Astrocyte of the cerebellum (primary cell): Measurements from ENCODE around the gene TEX51.

Source experiments
- DNase-seq: peaks from one replicate; pipeline ENCODE4 v3.0.0-alpha.2; 2011; ENCODE audit warnings: low read depth
- H3K4me3 ChIP-seq: 2 replicates; pipeline ENCODE4 v1.5.1; 2011; ENCODE audit warnings: mild to moderate bottlenecking, low read depth, low read length, moderate library complexity
- in situ Hi-C: cut with HindIII; loops from 2 replicates; pipeline ENCODE4 v1.10.0; 2017; ENCODE audit warnings: low sequenced_read_pairs
- TF ChIP-seq, protein P1 (sequence below): IDR thresholded peaks from 2 replicates; pipeline ENCODE4 v1.5.1; 2012; ENCODE audit warnings: low read length, low read depth, moderate library complexity, mild to moderate bottlenecking; ENCODE audit errors: missing control alignments

TEX51 gene

DNA sequence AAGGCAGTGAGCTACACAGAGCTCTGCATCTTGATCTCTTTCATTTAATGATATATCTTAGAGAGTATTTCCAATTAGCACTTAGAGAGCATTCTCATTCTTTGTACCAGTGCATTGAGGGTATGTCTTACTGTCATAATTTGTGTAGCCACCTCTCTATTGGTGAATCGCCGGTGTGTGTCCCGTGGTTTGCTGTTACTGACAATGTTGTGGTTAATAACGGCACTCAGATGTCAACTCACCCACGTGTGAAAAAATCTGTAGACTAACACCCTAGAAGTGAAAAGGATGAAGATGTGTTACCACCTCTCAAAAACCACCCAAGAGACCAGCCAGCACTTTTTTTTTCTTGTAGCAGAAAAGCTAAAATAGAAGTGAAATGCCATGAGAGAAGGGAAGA, 37.1 kb downstream of the TEX51 start:
- no peak for DNase-seq
- in situ Hi-C loops, result no loop called here
- H3K4me3 ChIP-seq, result no peak overlapping the region
- TF ChIP-seq, protein P1, sequence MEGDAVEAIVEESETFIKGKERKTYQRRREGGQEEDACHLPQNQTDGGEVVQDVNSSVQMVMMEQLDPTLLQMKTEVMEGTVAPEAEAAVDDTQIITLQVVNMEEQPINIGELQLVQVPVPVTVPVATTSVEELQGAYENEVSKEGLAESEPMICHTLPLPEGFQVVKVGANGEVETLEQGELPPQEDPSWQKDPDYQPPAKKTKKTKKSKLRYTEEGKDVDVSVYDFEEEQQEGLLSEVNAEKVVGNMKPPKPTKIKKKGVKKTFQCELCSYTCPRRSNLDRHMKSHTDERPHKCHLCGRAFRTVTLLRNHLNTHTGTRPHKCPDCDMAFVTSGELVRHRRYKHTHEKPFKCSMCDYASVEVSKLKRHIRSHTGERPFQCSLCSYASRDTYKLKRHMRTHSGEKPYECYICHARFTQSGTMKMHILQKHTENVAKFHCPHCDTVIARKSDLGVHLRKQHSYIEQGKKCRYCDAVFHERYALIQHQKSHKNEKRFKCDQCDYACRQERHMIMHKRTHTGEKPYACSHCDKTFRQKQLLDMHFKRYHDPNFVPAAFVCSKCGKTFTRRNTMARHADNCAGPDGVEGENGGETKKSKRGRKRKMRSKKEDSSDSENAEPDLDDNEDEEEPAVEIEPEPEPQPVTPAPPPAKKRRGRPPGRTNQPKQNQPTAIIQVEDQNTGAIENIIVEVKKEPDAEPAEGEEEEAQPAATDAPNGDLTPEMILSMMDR, result no peak

DNA sequence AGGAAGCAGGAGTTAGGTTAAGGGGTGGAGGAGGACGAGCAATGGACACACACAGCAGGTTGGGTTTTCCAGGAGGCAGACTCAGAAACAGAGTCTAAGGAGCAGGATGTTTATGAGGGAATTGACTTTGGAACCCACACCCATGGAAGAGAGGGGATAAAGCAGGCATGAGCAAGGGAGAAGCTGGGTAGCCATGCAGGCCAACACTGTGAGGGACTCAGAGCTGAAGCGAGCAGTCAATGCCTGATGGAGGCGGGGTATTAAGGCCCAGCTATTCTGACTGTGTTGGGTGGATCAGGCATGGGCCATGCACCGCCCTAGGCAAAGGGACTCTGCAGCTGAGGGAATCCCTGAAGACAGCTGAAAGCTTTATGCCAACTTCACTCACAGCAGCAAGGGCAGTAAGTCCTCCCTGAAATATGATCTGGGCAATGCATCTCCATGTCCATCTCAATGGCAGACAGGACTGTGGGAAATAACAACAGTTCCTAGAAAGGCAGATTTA, 37.6 kb downstream of the TEX51 start:
- no peak overlapping the region for H3K4me3 ChIP-seq
- no peak for DNase-seq
- in situ Hi-C loops, result no loop called here
- TF ChIP-seq, protein P1, result no peak

DNA sequence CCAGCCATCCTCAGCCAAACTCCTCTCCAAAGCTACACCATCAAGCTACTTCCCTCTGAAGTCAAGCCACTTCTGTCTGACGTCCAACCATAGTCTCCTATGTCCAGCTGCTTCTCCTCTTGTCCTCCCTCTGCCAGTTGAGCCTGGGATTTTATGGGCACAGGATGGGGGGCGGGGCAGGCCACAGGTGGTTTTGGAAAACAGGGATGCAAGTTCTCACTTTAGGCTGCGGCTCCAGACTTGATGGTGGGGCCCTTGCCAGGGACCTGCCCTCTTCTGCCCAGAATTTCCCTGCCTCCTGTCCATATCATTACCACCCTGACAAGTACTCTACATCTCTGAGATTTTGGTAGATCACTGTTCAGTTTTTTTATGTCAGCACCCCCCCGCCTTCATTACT, 41.6 kb downstream of the TEX51 start:
- TF ChIP-seq, protein P1, result no peak
- in situ Hi-C loops, result no loop called here
- H3K4me3 ChIP-seq, result no peak overlapping the region
- no peak for DNase-seq

DNA sequence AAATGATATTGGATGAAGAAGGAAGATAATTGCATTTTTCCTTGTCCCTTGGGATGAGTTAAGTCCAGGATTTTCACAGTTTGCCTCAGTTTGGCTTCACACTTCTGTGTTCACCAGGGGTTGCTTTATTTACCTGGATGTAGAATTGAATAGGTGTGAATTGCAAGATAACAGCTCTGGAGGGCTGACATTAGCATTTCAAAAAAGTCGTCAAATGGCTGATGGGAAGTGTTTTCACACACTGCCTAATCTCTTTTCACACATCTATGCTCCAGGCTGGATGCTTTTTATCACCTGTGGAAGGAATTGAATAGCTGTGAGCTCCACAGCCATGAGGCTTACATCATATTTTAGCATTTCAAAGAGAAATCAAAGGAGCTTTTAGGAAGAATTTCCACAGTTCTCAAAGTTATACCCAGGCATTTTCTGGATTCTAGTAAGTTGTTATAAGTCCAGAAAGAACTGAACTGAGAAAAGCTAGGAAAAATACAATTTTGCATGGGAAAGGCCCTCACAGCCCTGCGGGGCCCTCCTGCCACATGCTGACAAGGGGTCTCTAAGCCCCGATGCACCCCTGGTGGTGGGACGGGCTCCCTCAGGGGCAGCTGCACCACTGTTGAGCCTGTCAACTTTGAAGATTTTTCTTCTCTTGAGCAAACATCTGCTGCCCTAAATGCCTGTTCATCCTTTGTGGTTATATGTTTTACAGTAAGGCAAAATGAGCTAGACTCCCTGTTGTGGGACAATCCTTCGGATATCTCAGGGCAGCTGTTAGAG, 43.9 kb downstream of the TEX51 start:
- TF ChIP-seq, protein P1, result no peak
- DNase-seq, result no peak
- H3K4me3 ChIP-seq, result no peak overlapping the region
- in situ Hi-C loops, result no loop called here

DNA sequence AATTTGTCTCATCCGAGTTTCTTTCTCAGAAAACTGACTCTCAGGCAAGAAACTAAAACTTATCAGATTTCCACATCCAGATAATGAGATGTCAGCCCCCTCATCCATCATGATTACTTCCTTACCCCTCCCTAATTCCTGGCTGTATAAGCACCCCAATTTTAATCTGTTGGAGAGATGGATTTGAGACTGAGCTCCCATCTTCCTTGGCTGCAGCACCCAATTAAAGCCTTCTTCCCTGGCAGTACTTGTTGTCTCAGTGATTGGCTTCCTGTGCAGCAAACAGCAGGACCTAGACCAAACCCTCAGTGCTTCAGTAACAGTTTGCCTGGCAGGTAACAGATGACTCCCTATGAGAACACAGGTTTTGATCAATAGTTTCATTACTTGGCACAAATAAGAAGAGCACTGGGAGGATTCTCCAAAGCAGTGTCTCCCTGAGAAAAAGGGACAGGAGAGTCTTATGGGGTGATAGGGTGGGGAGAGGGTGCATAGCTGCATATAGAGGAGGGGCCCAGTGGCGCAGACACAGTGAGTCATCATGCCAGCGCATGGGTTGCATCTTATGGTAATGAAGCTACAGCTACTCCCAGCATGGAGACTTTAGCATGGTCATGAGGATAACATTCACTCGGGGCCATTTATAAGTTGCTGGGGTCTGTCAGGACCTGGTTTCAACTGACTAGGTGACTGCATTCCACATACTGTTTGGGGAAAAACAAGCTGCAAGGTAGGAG, 45.1 kb downstream of the TEX51 start:
- TF ChIP-seq, protein P1, result no peak
- in situ Hi-C loops, result no loop called here
- H3K4me3 ChIP-seq, result no peak overlapping the region
- DNase-seq, result no peak

DNA sequence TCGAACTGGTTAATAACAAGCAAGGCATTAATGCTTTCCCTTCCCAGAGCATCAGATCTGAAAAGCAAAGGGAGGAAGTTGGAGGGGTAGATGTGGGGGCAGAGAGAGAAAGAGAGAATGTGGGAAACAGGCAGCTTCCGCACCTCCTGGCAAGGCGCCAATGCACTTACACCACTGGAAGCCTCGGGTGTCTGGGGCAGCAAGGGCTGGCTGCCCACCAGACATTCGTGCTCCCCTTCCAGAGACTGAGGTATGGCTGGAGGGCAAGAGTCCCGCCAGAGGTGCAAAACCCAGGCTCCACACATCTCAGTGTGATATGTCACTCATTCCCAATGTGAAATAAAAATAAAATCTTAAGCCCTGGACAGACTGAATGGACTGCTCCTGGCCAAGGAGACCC, 46.4 kb downstream of the TEX51 start:
- in situ Hi-C loops, result no loop called here
- H3K4me3 ChIP-seq, result no peak overlapping the region
- DNase-seq, result no peak
- TF ChIP-seq, protein P1, result no peak
